ENCODE data around the gene STH. TPM values are rescaled to one million over a fixed set of nuclear protein-coding genes. Genes with fewer than 3 reads are reported as not detected.

The STH gene
- total and polyA plus RNA-seq, 2 of the 4 experiments (the other 2 are of a cell fraction) = not detected

GRCh38 chr17:45954914-45955313 is 44.1 kb upstream of the STH start:
- Histone ChIP-seq H2BK5ac (ENCODE audit: low read depth, low read length, poor library complexity, severe bottlenecking) (no peak overlapping the region), H3K23ac (ENCODE audit: low read depth, low read length) (no peak overlapping the region), H2AK9ac (replicated peaks; ENCODE audit: low read depth, low read length, poor library complexity) (no peak overlapping the region), H3K4me3 (ENCODE audit: insufficient read depth, low read depth, low read length) (no peak overlapping the region), H4K91ac (ENCODE audit: insufficient read depth, low read depth, low read length) (no peak overlapping the region), H3K18ac (ENCODE audit: low read depth, low read length) (no peak overlapping the region), H3K36me3 (ENCODE audit: control insufficient read depth, insufficient read depth, low read length) (no peaks in the 10 kb centered on the region), H4K20me1 (ENCODE audit: insufficient read depth, low read length) (no peaks in the 10 kb centered on the region), H4K8ac (ENCODE audit: low read depth in 2 of 2, low read length in 2 of 2) (no peak overlapping the region), H3K14ac (replicated peaks; ENCODE audit: low read depth, low read length) (no peak overlapping the region), H2AK5ac (ENCODE audit: low read depth, low read length) (no peak overlapping the region), H2BK20ac (ENCODE audit: low read depth, low read length) (no peak overlapping the region), H3K9me3 (ENCODE audit: control insufficient read depth, insufficient read depth, low read length) (no peaks in the 10 kb centered on the region), H2BK120ac (ENCODE audit: low read depth, low read length) (no peak overlapping the region), H3K27ac (ENCODE audit: insufficient read depth, low read length) (no peak overlapping the region), H3K9ac (ENCODE audit: low read depth, low read length) (no peak overlapping the region), H2BK15ac (ENCODE audit: low read depth, low read length) (no peak overlapping the region), H3K4me1 (ENCODE audit: control insufficient read depth, insufficient read depth, low read length) (no peaks in the 10 kb centered on the region), H3K56ac (ENCODE audit: extremely low read depth, insufficient read depth, low read length) (no peak overlapping the region), H3K4me2 (ENCODE audit: low read depth, low read length) (no peak overlapping the region), H4K5ac (ENCODE audit: low read depth, low read length) (no peak overlapping the region), H3K79me1 (ENCODE audit: low read depth in 1 of 2, low read length in 2 of 2) (no peaks in the 10 kb centered on the region), H3K27me3 (ENCODE audit: control insufficient read depth, insufficient read depth, low read length) (peaks cover 37% of the 10 kb centered on the region), H3K4ac (ENCODE audit: low read depth, low read length) (no peak overlapping the region), H3K9me1 (ENCODE audit: insufficient read depth, low read length) (no peaks in the 10 kb centered on the region), H2AFZ (replicated peaks; ENCODE audit: low read length, poor library complexity) (no peak overlapping the region)
- in situ Hi-C loops (cut with MboI; ENCODE audit: low sequenced_read_pairs) (no loop called here), dilution Hi-C loops (cut with HindIII; ENCODE audit: low sequenced_read_pairs, unreplicated experiment) (no loop called here), intact Hi-C loops (cut with micrococcal nuclease) (no loop called here)
- WGBS, 2 experiments (ENCODE audit: extremely low coverage in 2 of 2, insufficient read length in 1 of 2) = 47% methylated on average over 6 of the region's 11 CpGs; no CpG with 5 or more reads in 1 of the 2 experiments
- CTCF ChIA-PET = no interaction called here
- no peak for DNase-seq
- no peak for ATAC-seq (ENCODE audit: low read depth)
- POLR2A ChIA-PET (ENCODE audit: unreplicated experiment) = no interaction called here
- no TSS peak for BruUV-seq (replicated peaks)
- TF ChIP-seq CEBPB (IDR thresholded peaks at IDR 0.05; ENCODE audit: low read depth, low read length) = no peak
- TF ChIP-seq MAFK (IDR thresholded peaks at IDR 0.05; ENCODE audit: low read depth, low read length) = no peak
- TF ChIP-seq BHLHE40 (IDR thresholded peaks at IDR 0.05; ENCODE audit: low read depth, low read length) = no peak
- no peak for TF ChIP-seq SMC3 (IDR thresholded peaks at IDR 0.05; ENCODE audit: low read depth, low read length)
- no peak for TF ChIP-seq FOS (IDR thresholded peaks at IDR 0.05; ENCODE audit: low read depth, low read length)
- no peak for TF ChIP-seq RCOR1 (IDR thresholded peaks at IDR 0.05; ENCODE audit: insufficient replicate concordance, low read length)
- TF ChIP-seq, protein P1, sequence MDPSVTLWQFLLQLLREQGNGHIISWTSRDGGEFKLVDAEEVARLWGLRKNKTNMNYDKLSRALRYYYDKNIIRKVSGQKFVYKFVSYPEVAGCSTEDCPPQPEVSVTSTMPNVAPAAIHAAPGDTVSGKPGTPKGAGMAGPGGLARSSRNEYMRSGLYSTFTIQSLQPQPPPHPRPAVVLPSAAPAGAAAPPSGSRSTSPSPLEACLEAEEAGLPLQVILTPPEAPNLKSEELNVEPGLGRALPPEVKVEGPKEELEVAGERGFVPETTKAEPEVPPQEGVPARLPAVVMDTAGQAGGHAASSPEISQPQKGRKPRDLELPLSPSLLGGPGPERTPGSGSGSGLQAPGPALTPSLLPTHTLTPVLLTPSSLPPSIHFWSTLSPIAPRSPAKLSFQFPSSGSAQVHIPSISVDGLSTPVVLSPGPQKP (IDR thresholded peaks at IDR 0.05; ENCODE audit: borderline replicate concordance, low read depth, low read length) = no peak
- no peak for TF ChIP-seq POLR2A (IDR thresholded peaks at IDR 0.05; ENCODE audit: low read depth, low read length)
- TF ChIP-seq, protein P2, sequence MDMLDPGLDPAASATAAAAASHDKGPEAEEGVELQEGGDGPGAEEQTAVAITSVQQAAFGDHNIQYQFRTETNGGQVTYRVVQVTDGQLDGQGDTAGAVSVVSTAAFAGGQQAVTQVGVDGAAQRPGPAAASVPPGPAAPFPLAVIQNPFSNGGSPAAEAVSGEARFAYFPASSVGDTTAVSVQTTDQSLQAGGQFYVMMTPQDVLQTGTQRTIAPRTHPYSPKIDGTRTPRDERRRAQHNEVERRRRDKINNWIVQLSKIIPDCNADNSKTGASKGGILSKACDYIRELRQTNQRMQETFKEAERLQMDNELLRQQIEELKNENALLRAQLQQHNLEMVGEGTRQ (IDR thresholded peaks at IDR 0.05; ENCODE audit: low read depth, low read length) = no peak
- TF ChIP-seq MAZ (IDR thresholded peaks at IDR 0.05; ENCODE audit: borderline replicate concordance, low read depth, low read length) = no peak
- TF ChIP-seq RAD21 (IDR thresholded peaks at IDR 0.05; ENCODE audit: low read length) = no peak
- TF ChIP-seq CHD1 (IDR thresholded peaks at IDR 0.05; ENCODE audit: low read depth, low read length) = no peak
- TF ChIP-seq RFX5 (IDR thresholded peaks at IDR 0.05; ENCODE audit: low read depth, low read length) = no peak
- no peak for TF ChIP-seq NFE2L2 (IDR thresholded peaks at IDR 0.05; ENCODE audit: low read depth, low read length)
- no peak for TF ChIP-seq MXI1 (IDR thresholded peaks at IDR 0.05; ENCODE audit: borderline replicate concordance, low read depth, low read length)
- no peak for TF ChIP-seq CTCF (conservative IDR thresholded peaks at IDR 0.05; ENCODE audit: low read depth, low read length)

Data from IMR-90 (cell line).